Prostate gland (tissue), 2 donors: ENCODE results near the gene TAF7.

Experiments
- POLR2A ChIP-seq: fragments of 450-650 bp; IDR thresholded peaks from one replicate; pipeline ENCODE4 v1.6.1; 2016; ENCODE audit warnings: antibody characterized with exemption, mild to moderate bottlenecking
- POLR2AphosphoS5 ChIP-seq: sonication (generic); formaldehyde crosslinking; IDR thresholded peaks from one replicate; pipeline ENCODE4 v1.6.1; 2017; ENCODE audit warnings: antibody characterized with exemption
- TF ChIP-seq, protein P1 (sequence below), 4 experiments: fragments of 200-600 bp in 2 of 4; fragments of 450-650 bp in 2 of 4; sonication (generic) in 2 of 4; IDR thresholded peaks; 1 replicate in 3 of 4; 2 replicates in 1 of 4; pipeline ENCODE4 v1.5.1; 2016 to 2019; ENCODE audit warnings: antibody characterized with exemption in 4 of 4, mild to moderate bottlenecking in 2 of 4, moderate library complexity in 2 of 4

GRCh38 chr5:141345327-141345726, 24.7 kb upstream of the TAF7 start:
- TF ChIP-seq, protein P1, sequence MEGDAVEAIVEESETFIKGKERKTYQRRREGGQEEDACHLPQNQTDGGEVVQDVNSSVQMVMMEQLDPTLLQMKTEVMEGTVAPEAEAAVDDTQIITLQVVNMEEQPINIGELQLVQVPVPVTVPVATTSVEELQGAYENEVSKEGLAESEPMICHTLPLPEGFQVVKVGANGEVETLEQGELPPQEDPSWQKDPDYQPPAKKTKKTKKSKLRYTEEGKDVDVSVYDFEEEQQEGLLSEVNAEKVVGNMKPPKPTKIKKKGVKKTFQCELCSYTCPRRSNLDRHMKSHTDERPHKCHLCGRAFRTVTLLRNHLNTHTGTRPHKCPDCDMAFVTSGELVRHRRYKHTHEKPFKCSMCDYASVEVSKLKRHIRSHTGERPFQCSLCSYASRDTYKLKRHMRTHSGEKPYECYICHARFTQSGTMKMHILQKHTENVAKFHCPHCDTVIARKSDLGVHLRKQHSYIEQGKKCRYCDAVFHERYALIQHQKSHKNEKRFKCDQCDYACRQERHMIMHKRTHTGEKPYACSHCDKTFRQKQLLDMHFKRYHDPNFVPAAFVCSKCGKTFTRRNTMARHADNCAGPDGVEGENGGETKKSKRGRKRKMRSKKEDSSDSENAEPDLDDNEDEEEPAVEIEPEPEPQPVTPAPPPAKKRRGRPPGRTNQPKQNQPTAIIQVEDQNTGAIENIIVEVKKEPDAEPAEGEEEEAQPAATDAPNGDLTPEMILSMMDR (IDR thresholded peaks at IDR 0.05), result no peak
- TF ChIP-seq POLR2A (no peak), POLR2AphosphoS5 (no peak)
